IPS-15b (cell line): ENCODE measurements around the gene RAD51C.
"Not testable (repeated sequence)": the region's sequence is repeated elsewhere in the genome, so short reads cannot be mapped to it uniquely, and the experiment has no call there.

ENCODE experiments used
- H3K27me3 ChIP-seq: one replicate; pipeline ENCODE4 v1.6.1; 2013; ENCODE audit warnings: low read length; ENCODE audit not compliant: control insufficient read depth, insufficient read depth
- H3K36me3 ChIP-seq: one replicate; pipeline ENCODE4 v1.6.1; 2013; ENCODE audit warnings: low read length; ENCODE audit not compliant: control insufficient read depth, insufficient read depth
- H3K4me1 ChIP-seq: one replicate; pipeline ENCODE4 v1.6.1; 2013; ENCODE audit warnings: mild to moderate bottlenecking, low read length; ENCODE audit not compliant: control insufficient read depth, insufficient read depth
- H3K4me3 ChIP-seq: one replicate; pipeline ENCODE4 v1.5.1; 2013; ENCODE audit warnings: low read depth, low read length
- H3K9ac ChIP-seq: one replicate; pipeline ENCODE4 v1.6.1; 2013; ENCODE audit warnings: low read depth, mild to moderate bottlenecking, low read length
- H3K9me3 ChIP-seq: one replicate; pipeline ENCODE4 v1.6.1; 2013; ENCODE audit warnings: mild to moderate bottlenecking, low read length; ENCODE audit not compliant: control insufficient read depth, insufficient read depth

Gene RAD51C

GRCh38 chr17:58692239-58693055 is at the start of gene RAD51C:
Gene RAD51C (plus strand): TSS chr17:58692602. CDS start chr17:58692644, 42 bp downstream.
- Histone ChIP-seq H3K9me3 (no peaks in the 10 kb centered on the region), H3K4me1 (no peaks in the 10 kb centered on the region), H3K4me3 (peak within 1 kb of the TSS; percentile 72), H3K36me3 (no peaks in the 10 kb centered on the region), H3K9ac (peak within 1 kb of the TSS; percentile 86), H3K27me3 (no peaks in the 10 kb centered on the region)

GRCh38 chr17:58643147-58643546 is 49.3 kb upstream of the RAD51C start:
- Histone ChIP-seq H3K27me3 (no peaks in the 10 kb centered on the region), H3K4me1 (no peaks in the 10 kb centered on the region), H3K9me3 (no peaks in the 10 kb centered on the region), H3K36me3 (no peaks in the 10 kb centered on the region), H3K9ac (no peak overlapping the region), H3K4me3 (no peak overlapping the region)

GRCh38 chr17:58648236-58648635 is 44.2 kb upstream of the RAD51C start:
- H3K36me3 ChIP-seq: no peaks in the 10 kb centered on the region
- no peaks in the 10 kb centered on the region for H3K4me1 ChIP-seq
- no peak overlapping the region for H3K9ac ChIP-seq
- H3K27me3 ChIP-seq: no peaks in the 10 kb centered on the region
- no peak overlapping the region for H3K4me3 ChIP-seq
- H3K9me3 ChIP-seq: no peaks in the 10 kb centered on the region

GRCh38 chr17:58657962-58658803 is 34.2 kb upstream of the RAD51C start:
- H3K9ac ChIP-seq, H3K4me3 ChIP-seq: not testable (repeated sequence)

GRCh38 chr17:58658804-58659713 is 33.3 kb upstream of the RAD51C start:
- H3K27me3 ChIP-seq: no peaks in the 10 kb centered on the region
- peak overlapping the region; percentile 48 for H3K4me3 ChIP-seq
- no peaks in the 10 kb centered on the region for H3K36me3 ChIP-seq
- peak overlapping the region; percentile 98 for H3K9ac ChIP-seq
- H3K9me3 ChIP-seq: no peaks in the 10 kb centered on the region
- H3K4me1 ChIP-seq: peaks cover 2% of the 10 kb centered on the region

More at GRCh38 chr17:58657962-58658803, 34.2 kb upstream of the RAD51C start:
- not testable (repeated sequence) for H3K4me1 ChIP-seq, H3K27me3 ChIP-seq, H3K9me3 ChIP-seq, H3K36me3 ChIP-seq

- not testable (repeated sequence) for H3K4me1 ChIP-seq, H3K9ac ChIP-seq, H3K9me3 ChIP-seq, H3K27me3 ChIP-seq, H3K36me3 ChIP-seq
- H3K4me3 ChIP-seq: peak overlapping the region; percentile 48
Observed at GRCh38 chr17:58659714-58660084, 32.7 kb upstream of the RAD51C start.

DNA sequence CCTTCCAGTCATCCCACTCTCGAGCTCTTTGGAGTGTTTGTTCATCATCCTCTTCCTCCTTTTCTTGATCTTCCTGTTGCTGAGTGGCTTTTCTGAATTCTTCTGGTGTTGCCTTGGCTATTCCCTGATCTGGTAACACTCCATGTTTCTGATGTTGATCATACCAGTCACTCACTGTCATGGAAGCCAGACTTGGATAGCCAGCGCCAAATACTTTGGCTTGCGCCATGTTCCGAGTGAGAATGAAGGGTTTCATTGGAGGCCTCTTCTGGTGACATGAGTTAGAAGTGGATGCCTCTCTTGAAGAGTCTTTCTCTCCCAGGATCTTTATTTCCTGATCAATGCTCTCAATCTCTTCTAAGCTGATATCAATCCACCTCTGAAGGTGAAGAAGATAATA is 31.8 kb upstream of the RAD51C start:
- Histone ChIP-seq H3K9ac (no peak overlapping the region), H3K27me3 (no peaks in the 10 kb centered on the region), H3K4me1 (peaks cover 2% of the 10 kb centered on the region), H3K4me3 (no peak overlapping the region), H3K9me3 (no peaks in the 10 kb centered on the region), H3K36me3 (no peaks in the 10 kb centered on the region)

- Histone ChIP-seq H3K36me3 (no peaks in the 10 kb centered on the region), H3K27me3 (no peaks in the 10 kb centered on the region), H3K4me1 (peaks cover 2% of the 10 kb centered on the region), H3K9ac (no peak overlapping the region), H3K9me3 (no peaks in the 10 kb centered on the region), H3K4me3 (no peak overlapping the region)
Observed at GRCh38 chr17:58661499-58661898, 30.9 kb upstream of the RAD51C start.

DNA sequence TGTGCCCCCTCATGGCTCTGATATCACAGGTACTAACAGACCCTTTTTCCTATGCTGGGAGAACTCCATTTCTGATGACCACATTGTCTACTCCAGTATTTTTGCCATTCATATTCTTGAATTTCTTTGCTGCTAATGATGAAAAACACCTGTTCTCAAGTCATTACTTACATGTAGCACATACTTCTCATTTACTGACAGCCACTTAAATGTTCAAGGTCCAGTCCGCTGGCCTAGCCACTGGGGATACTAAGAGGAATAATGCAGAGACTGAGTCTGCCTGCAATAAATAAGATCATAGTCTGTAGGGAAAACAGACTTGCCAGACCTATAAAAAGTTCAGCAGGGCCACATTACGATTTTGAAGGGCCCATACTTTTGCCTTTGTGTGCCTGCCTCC is 28.1 kb upstream of the RAD51C start:
- no peaks in the 10 kb centered on the region for H3K4me1 ChIP-seq
- peaks cover 2% of the 10 kb centered on the region for H3K27me3 ChIP-seq
- no peak overlapping the region for H3K9ac ChIP-seq
- no peak overlapping the region for H3K4me3 ChIP-seq
- no peaks in the 10 kb centered on the region for H3K36me3 ChIP-seq
- H3K9me3 ChIP-seq: no peaks in the 10 kb centered on the region

DNA sequence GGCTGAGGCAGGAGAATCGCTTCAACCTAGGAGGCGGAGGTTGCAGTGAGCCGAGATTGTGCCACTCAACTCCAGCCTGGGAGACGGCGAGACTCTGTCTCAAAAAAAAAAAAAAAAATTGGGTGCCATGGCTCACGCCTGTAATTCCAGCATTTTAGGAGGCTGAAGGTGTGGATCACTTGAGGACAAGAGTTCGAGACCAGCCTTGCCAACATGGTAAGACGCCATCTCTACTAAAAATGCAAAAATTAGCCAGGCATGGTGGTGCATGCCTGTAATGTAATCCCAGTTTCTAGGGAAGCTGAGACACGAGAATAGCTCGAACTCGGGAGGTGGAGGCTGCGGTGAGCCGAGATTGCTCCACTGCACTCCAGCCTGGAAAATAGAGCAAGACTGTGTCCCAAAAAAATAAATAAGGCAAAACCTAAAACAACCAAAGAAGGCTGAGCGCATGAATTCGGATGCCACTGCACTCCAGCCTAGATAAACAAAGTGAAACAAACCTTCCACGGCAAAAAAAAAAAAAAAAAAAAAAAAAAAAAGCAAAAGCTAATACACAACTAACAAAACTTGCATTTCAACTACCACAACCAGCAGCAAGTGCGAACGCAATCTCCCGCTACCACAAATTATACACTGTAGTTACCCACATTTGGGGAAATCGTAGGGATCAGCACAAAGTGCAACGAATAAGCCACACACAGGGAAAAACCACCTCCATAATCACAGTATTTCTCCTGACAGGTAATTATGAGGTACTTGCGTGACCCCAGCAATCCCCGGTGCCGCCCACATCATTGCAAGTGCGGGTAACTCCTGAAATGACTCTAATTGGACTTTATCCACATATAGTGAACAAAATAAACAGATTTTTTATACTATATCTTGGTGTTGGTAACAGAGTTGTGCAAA is 26.2 kb upstream of the RAD51C start:
- no peak overlapping the region for H3K4me3 ChIP-seq
- no peaks in the 10 kb centered on the region for H3K4me1 ChIP-seq
- H3K27me3 ChIP-seq: peaks cover 2% of the 10 kb centered on the region
- no peaks in the 10 kb centered on the region for H3K36me3 ChIP-seq
- no peak overlapping the region for H3K9ac ChIP-seq
- H3K9me3 ChIP-seq: no peaks in the 10 kb centered on the region
